K562 (cell line): ENCODE results near the gene LRRC15. TPM values are rescaled to one million over a fixed set of nuclear protein-coding genes. Genes with fewer than 3 reads are reported as not detected.

Experiments used
- ATAC-seq: fragments of 200-7000 bp; cut with Tn5 transposase; 3 replicates; pipeline ENCODE4 v1.9.1; 2020; ENCODE audit warnings: moderate library complexity
- BruUV-seq: library from RNA; stranded (reverse); fragments of 400-500 nt; replicated peaks from 2 replicates; lab custom pipeline; 2021; lab: Mats Ljungman, UMichigan
- CTCF ChIA-PET: fragments of 300-600 bp; formaldehyde crosslinking; extraction: SDS; loops from one replicate; lab custom pipeline; 2021; ENCODE audit warnings: low intra/inter-chr PET ratio; lab: Yijun Ruan, JAX
- POLR2A ChIA-PET: fragments of 300-600, 350-650 bp; sonication (Branson Sonifier 250); formaldehyde crosslinking; extraction: SDS; loops from one replicate; lab custom pipeline; 2021; ENCODE audit warnings: antibody characterized with exemption, inconsistent platforms; lab: Yijun Ruan, JAX
- DNase-seq, 4 experiments: peaks; one replicate each; pipeline versions ENCODE4 v3.0.0 to v3.0.0-alpha.2; 2011 to 2018; ENCODE audit warnings: low spot score in 3 of 4, mixed read lengths in 3 of 4; ENCODE audit errors: extremely low read depth in 1 of 4
- FAIRE-seq: peaks from 2 replicates; lab custom pipeline; 2011; peaks lifted over from hg19 to GRCh38; lab: Jason Lieb, UNC
- H2AFZ ChIP-seq: 2 replicates; pipeline ENCODE4 v1.6.0; 2011; ENCODE audit warnings: low read depth, low read length, control low read depth, inconsistent platforms
- H3K27ac ChIP-seq: fragments of 200-600 bp; 3 replicates; pipeline ENCODE4 v1.8.0; 2011; ENCODE audit warnings: low read depth, mild to moderate bottlenecking, control low read depth, inconsistent platforms, low read length, moderate library complexity, mixed read lengths; ENCODE audit errors: extremely low read depth
- H3K27me3 ChIP-seq, 2 experiments: fragments of 300-600 bp in 1 of 2; 2 replicates in 1 of 2; 3 replicates in 1 of 2; pipeline versions ENCODE4 v1.6.0 to v1.8.0; 2011; ENCODE audit warnings: inconsistent platforms in 2 of 2, low read length in 2 of 2, mild to moderate bottlenecking in 1 of 2, mixed read lengths in 1 of 2, moderate library complexity in 1 of 2; ENCODE audit not compliant: control insufficient read depth in 2 of 2, insufficient read depth in 2 of 2
- H3K36me3 ChIP-seq: fragments of 300-600 bp; 3 replicates; pipeline ENCODE4 v1.8.0; 2011; ENCODE audit warnings: mild to moderate bottlenecking, low read length, inconsistent platforms; ENCODE audit not compliant: control insufficient read depth, insufficient read depth
- H3K4me1 ChIP-seq, 2 experiments: fragments of 200-600 bp in 1 of 2; replicated peaks in 1 of 2; 2 replicates in 1 of 2; 3 replicates in 1 of 2; pipeline versions ENCODE4 v1.5.1 to v1.8.0; 2011; ENCODE audit warnings: inconsistent platforms in 2 of 2, low read length in 2 of 2, mild to moderate bottlenecking in 1 of 2, mixed read lengths in 1 of 2, moderate library complexity in 1 of 2; ENCODE audit not compliant: control insufficient read depth in 2 of 2, insufficient read depth in 2 of 2
- H3K4me2 ChIP-seq: 2 replicates; pipeline ENCODE4 v1.6.1; 2011; ENCODE audit warnings: low read length, control low read depth, inconsistent platforms, mixed read lengths; ENCODE audit not compliant: insufficient read depth
- H3K4me3 ChIP-seq: fragments of 200-600 bp; sonication (generic), shearing (Covaris generic); 2 replicates; pipeline ENCODE4 v1.5.1; 2016; ENCODE audit warnings: control low read depth, inconsistent platforms
- H3K79me2 ChIP-seq: fragments of 200-600 bp; 3 replicates; pipeline ENCODE4 v1.8.0; 2011; ENCODE audit warnings: low read length, inconsistent platforms; ENCODE audit not compliant: control insufficient read depth, insufficient read depth
- H3K9ac ChIP-seq, 2 experiments: 2 replicates each; pipeline versions ENCODE4 v1.6.0 to v1.6.1; 2011; ENCODE audit warnings: low read depth in 2 of 2, low read length in 2 of 2, control low read depth in 1 of 2, inconsistent platforms in 1 of 2, mild to moderate bottlenecking in 1 of 2, mixed read lengths in 1 of 2; ENCODE audit not compliant: insufficient read depth in 1 of 2
- H3K9me1 ChIP-seq: one replicate; pipeline ENCODE4 v1.6.0; 2011; ENCODE audit warnings: inconsistent platforms, mild to moderate bottlenecking, low read length, moderate library complexity; ENCODE audit not compliant: control insufficient read depth, insufficient read depth
- H3K9me3 ChIP-seq: replicated peaks from 2 replicates; pipeline ENCODE4 v1.5.1; 2011; ENCODE audit warnings: low read depth, low read length, inconsistent platforms; ENCODE audit not compliant: control insufficient read depth, insufficient read depth
- H4K20me1 ChIP-seq: replicated peaks from 2 replicates; pipeline ENCODE4 v1.6.1; 2011; ENCODE audit warnings: low read length, inconsistent platforms, mixed read lengths; ENCODE audit not compliant: control insufficient read depth, insufficient read depth
- CBFB ChIP-seq: sonication (generic); formaldehyde crosslinking; IDR thresholded peaks from 2 replicates; pipeline ENCODE4 v1.4.0; 2020; ENCODE audit warnings: mild to moderate bottlenecking, missing genetic modification reagents
- FOXA3 ChIP-seq, 2 experiments: fragments of 450-650 bp in 1 of 2; sonication (generic) in 1 of 2; formaldehyde crosslinking; IDR thresholded peaks in 1 of 2; conservative IDR thresholded peaks in 1 of 2; 2 replicates each; pipeline versions ENCODE4 v1.4.0 to v1.8.0; 2020 to 2022; ENCODE audit warnings: mild to moderate bottlenecking in 2 of 2, missing genetic modification reagents in 1 of 2
- FOXM1 ChIP-seq, 2 experiments: fragments of 450-650 bp in 1 of 2; sonication (generic) in 1 of 2; formaldehyde crosslinking in 1 of 2; IDR thresholded peaks; 2 replicates each; pipeline versions ENCODE4 v1.6.1 to v1.9.0; 2017 to 2022; ENCODE audit warnings: low read depth in 2 of 2, mild to moderate bottlenecking in 2 of 2, missing genetic modification reagents in 1 of 2, moderate library complexity in 1 of 2
- JUND ChIP-seq, 2 experiments: IDR thresholded peaks; 2 replicates in 1 of 2; 3 replicates in 1 of 2; pipeline ENCODE4 v1.6.1; 2011; ENCODE audit warnings: borderline replicate concordance in 2 of 2, low read depth in 2 of 2, low read length in 2 of 2, improper control_type of control experiment in 1 of 2, missing biosample characterization in 1 of 2, missing genetic modification characterization in 1 of 2, missing genetic modification reagents in 1 of 2
- PHB2 ChIP-seq: fragments of 450-650 bp; IDR thresholded peaks from 2 replicates; pipeline ENCODE4 v1.6.1; 2017; ENCODE audit warnings: low read depth
- PKNOX1 ChIP-seq: fragments of 450-650 bp; IDR thresholded peaks from 2 replicates; pipeline ENCODE4 v1.6.1; 2016
- SREBF2 ChIP-seq: sonication (generic); formaldehyde crosslinking; IDR thresholded peaks from 2 replicates; pipeline ENCODE4 v1.4.0; 2020; ENCODE audit warnings: mild to moderate bottlenecking, missing genetic modification reagents
- TCF3 ChIP-seq: sonication (generic); formaldehyde crosslinking; IDR thresholded peaks from 2 replicates; pipeline ENCODE4 v1.4.0; 2020; ENCODE audit warnings: mild to moderate bottlenecking, missing genetic modification reagents
- WGBS: fragments of 100-300 bp; shearing (Covaris generic); methylation state at CpG from one replicate; pipeline ENCODE4 v1.1.6; 2016; ENCODE audit warnings: low coverage, mixed read lengths; ENCODE audit not compliant: insufficient coverage; ENCODE audit errors: missing lambda C conversion rate; 5-methylcytosine and 5-hydroxymethylcytosine counted together
- in situ Hi-C: fragments of 300-500 bp; cut with MboI; formaldehyde crosslinking; loops from 4 replicates; pipeline ENCODE4 v1.15.0; 2018; ENCODE audit warnings: inconsistent platforms, mixed read lengths
- intact Hi-C: fragments of 100-400 bp; cut with micrococcal nuclease; formaldehyde crosslinking; loops from 2 replicates; pipeline ENCODE4 v1.14.2; 2022
- polyA plus RNA-seq, 8 experiments: library from polyadenylated mRNA; depleted of rRNA in 4 of 8; stranded (reverse) in 5 of 8; unstranded in 3 of 8; fragments of >200 nt; fragmentation: Nextera tagmentation in 2 of 8; fragmentation: Illumina TruSeq in 1 of 8; extraction: Ambion mirVana in 2 of 8; extraction: Trizol in 1 of 8; gene quantifications; 2 replicates each; pipeline versions ENCODE4 v1.2.1 to v1.2.3, GENCODE V29; 2011 to 2014; ENCODE audit warnings: inconsistent platforms in 1 of 8, missing spikeins in 1 of 8
- total RNA-seq, 7 experiments: library from RNA; depleted of rRNA in 6 of 7; stranded (reverse); fragments of >200 nt in 6 of 7; fragmentation: Illumina TruSeq in 2 of 7; extraction: Trizol in 2 of 7; gene quantifications; 2 replicates each; pipeline versions ENCODE4 v1.2.1 to v1.2.3, GENCODE V29; 2011 to 2021; ENCODE audit warnings: low replicate concordance in 1 of 7
- TF ChIP-seq, protein P1 (sequence below): fragments of 250-450 bp; sonication (Bioruptor Pico); IDR thresholded peaks from 2 replicates; pipeline ENCODE4 v1.8.0; 2022; ENCODE audit warnings: inconsistent platforms
- TF ChIP-seq, protein P2 (sequence below): sonication (generic); formaldehyde crosslinking; IDR thresholded peaks from 2 replicates; pipeline ENCODE4 v1.8.1; 2023; ENCODE audit warnings: mild to moderate bottlenecking, missing genetic modification reagents, moderate library complexity

The LRRC15 gene
- total and polyA plus RNA-seq, 9 of the 15 experiments (the other 6 are each of a cell fraction or from before 2014, with no cell fraction given) = not detected

DNA sequence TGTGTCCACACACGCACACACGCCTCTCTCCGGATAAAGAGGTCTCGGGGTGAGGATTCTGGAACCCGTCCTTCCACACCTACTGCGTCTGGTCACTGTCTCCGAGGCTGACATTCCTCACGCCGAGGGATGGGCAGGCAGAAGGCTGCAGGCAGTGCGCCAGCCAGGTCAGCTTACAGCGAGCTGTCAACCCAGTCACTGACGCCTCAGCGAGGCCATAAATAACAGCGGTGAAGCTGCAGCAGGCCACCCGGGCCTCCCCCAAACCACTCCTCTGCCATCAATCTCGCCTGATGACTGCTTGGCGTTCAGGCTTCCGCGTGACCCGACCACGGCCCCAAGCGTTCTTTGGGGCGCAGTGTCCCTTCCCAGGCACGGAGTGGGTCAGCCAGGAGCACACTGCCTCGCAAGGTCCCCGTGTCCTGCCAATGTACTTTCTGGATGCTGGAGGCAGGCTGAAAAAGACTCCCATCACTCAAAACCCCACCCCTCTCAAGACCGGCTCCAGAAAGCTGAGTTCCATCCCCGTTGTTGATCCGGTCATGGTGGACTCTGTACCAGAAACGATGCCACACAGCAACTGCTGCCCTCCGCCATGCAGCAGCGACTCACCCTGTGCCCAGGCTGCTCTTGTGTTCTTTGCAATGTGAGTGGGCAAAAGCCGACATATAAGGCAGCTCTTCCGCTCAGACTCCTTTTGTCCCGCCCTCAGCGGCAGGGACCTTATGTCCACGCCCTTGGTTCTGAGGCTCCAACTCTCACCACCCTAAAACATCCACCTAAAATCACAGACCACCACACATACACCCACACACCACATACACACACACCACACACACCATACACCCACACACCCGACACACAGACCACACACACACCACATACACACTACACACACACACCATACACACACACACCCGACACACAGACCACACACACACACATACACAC lies 45.5 kb downstream of the LRRC15 start (continued):
- TF ChIP-seq, protein P1, sequence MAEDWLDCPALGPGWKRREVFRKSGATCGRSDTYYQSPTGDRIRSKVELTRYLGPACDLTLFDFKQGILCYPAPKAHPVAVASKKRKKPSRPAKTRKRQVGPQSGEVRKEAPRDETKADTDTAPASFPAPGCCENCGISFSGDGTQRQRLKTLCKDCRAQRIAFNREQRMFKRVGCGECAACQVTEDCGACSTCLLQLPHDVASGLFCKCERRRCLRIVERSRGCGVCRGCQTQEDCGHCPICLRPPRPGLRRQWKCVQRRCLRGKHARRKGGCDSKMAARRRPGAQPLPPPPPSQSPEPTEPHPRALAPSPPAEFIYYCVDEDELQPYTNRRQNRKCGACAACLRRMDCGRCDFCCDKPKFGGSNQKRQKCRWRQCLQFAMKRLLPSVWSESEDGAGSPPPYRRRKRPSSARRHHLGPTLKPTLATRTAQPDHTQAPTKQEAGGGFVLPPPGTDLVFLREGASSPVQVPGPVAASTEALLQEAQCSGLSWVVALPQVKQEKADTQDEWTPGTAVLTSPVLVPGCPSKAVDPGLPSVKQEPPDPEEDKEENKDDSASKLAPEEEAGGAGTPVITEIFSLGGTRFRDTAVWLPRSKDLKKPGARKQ (CRISPR knock-in tag) = no peak

DNA sequence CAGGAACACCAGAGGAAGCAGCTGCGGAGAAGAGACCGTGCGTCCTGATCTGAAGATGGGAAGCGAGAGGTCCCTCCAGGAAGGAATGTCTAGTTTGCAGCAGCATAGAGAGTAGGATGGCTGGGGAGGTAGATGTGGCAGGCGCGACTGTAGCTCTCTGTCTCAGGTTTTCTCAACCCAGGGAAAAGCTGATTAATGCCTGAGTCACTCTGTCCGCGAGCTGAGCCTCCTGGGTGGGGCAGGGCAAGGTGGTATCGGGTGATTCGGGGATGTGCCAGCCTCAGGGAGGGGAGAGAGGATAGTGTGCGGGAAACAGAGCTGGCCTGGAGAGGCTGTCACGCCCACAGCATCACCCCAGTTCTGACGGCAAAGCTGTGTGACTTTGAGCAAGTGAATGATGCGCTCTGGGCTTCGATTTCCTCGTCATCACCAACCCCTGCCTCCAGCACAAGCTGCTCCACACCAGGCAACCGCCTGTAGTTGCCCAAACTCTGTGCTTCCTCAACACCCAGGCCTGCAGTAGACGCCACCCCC lies 46.8 kb downstream of the LRRC15 start:
- no peak overlapping the region for H2AFZ ChIP-seq
- ChIA-PET POLR2A (interaction anchor here (0.6 to 1.3 kb wide), 6 partner anchors 77 to 567 kb away, joined by 3 to 4 read pairs (median 3); no protein-coding TSS in a partner anchor), CTCF (no interaction called here)
- H3K79me2 ChIP-seq = no peaks in the 10 kb centered on the region
- no peak overlapping the region for H3K4me3 ChIP-seq
- no peaks in the 10 kb centered on the region for H3K9me1 ChIP-seq
- peaks cover 4% of the 10 kb centered on the region; the same call in 1 of the 2 replicates for H3K9me3 ChIP-seq
- H4K20me1 ChIP-seq = no peaks in the 10 kb centered on the region
- no peak overlapping the region for H3K4me2 ChIP-seq
- H3K36me3 ChIP-seq = no peaks in the 10 kb centered on the region
- 29% methylated on average over 14 of the region's 18 CpGs for WGBS
- in situ Hi-C loops = loop anchor here (10.0 to 25.0 kb wide), 2 partner anchors 668 to 1510 kb away; no protein-coding TSS in a partner anchor
- no TSS peak for BruUV-seq
- intact Hi-C loops = loop anchor here (10.0 kb wide), 1 partner anchor 728 kb away; the partner anchor contains the start of gene OPA1
- no peak overlapping the region for H3K27ac ChIP-seq
- DNase-seq (peak; percentile 22 to 42 (median 33)), FAIRE-seq (no peak), ATAC-seq (no peak)
- H3K9ac ChIP-seq = no peak overlapping the region
- H3K27me3 ChIP-seq = peaks cover 0 to 13% of the 10 kb centered on the region in 2 experiments; a peak in 3 of 5 replicates
- H3K4me1 ChIP-seq = peaks cover 13 to 45% of the 10 kb centered on the region in 2 experiments; a peak in 4 of 5 replicates
- TF ChIP-seq PHB2 (no peak), FOXM1 (IDR thresholded peaks at IDR 0.05; ENCODE audit: low read depth) (no peak), FOXM1 (CRISPR knock-in tag; IDR thresholded peaks at IDR 0.05; ENCODE audit: low read depth) (no peak), FOXA3 (CRISPR knock-in tag; conservative IDR thresholded peaks at IDR 0.05 in 1 of 2, IDR thresholded peaks at IDR 0.05 in 1 of 2) (no peak), CBFB (CRISPR knock-in tag) (no peak), JUND (IDR thresholded peaks at IDR 0.05; ENCODE audit: borderline replicate concordance, low read depth, low read length) (peak; percentile 29; the same call in 1 of the 2 replicates), JUND (tag; IDR thresholded peaks at IDR 0.05; ENCODE audit: borderline replicate concordance, low read depth, low read length) (0 out of 3 replicates have a peak, but pooled peaks have one; percentile 20), TCF3 (CRISPR knock-in tag) (peak; percentile 35; the same call in 1 of the 2 replicates), PKNOX1 (no peak), SREBF2 (CRISPR knock-in tag) (no peak)
- TF ChIP-seq, protein P2, sequence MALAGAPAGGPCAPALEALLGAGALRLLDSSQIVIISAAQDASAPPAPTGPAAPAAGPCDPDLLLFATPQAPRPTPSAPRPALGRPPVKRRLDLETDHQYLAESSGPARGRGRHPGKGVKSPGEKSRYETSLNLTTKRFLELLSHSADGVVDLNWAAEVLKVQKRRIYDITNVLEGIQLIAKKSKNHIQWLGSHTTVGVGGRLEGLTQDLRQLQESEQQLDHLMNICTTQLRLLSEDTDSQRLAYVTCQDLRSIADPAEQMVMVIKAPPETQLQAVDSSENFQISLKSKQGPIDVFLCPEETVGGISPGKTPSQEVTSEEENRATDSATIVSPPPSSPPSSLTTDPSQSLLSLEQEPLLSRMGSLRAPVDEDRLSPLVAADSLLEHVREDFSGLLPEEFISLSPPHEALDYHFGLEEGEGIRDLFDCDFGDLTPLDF (CRISPR knock-in tag) = no peak
